Central memory CD8-positive, alpha-beta T cell (primary cell): ENCODE data around the gene NR0B2.
"Not testable (repeated sequence)": the region's sequence is repeated elsewhere in the genome, so short reads cannot be mapped to it uniquely, and the experiment has no call there.

Source experiments
- ATAC-seq: fragments of 150-1000 bp; cut with Tn5 transposase; replicated peaks from 2 replicates; pipeline ENCODE4 v1.10.0; 2022; ENCODE audit warnings: mild to moderate bottlenecking, moderate FRiP score, moderate number of reproducible peaks; ENCODE audit not compliant: poor library complexity, severe bottlenecking; ENCODE audit errors: extremely low read depth
- DNase-seq, 2 donors: peaks; one replicate each; pipeline ENCODE4 v3.0.0; 2021; ENCODE audit warnings: low spot score in 2 of 2
- H3K27ac Mint-ChIP-seq: one replicate; pipeline ENCODE4 v1.8.0; 2022; ENCODE audit warnings: low read depth, mild to moderate bottlenecking, moderate library complexity, mixed read lengths
- H3K27me3 Mint-ChIP-seq: one replicate; pipeline ENCODE4 v1.8.0; 2022; ENCODE audit warnings: mixed read lengths
- H3K36me3 Mint-ChIP-seq: one replicate; pipeline ENCODE4 v1.8.0; 2022; ENCODE audit warnings: mild to moderate bottlenecking, moderate library complexity, mixed read lengths; ENCODE audit not compliant: insufficient read depth
- H3K4me1 Mint-ChIP-seq: one replicate; pipeline ENCODE4 v1.8.0; 2022; ENCODE audit warnings: mixed read lengths
- H3K4me3 Mint-ChIP-seq: one replicate; pipeline ENCODE4 v1.8.0; 2022; ENCODE audit warnings: mild to moderate bottlenecking, moderate library complexity, mixed read lengths
- H3K9me3 Mint-ChIP-seq: one replicate; pipeline ENCODE4 v1.8.0; 2022; ENCODE audit warnings: mixed read lengths

Gene NR0B2

DNA sequence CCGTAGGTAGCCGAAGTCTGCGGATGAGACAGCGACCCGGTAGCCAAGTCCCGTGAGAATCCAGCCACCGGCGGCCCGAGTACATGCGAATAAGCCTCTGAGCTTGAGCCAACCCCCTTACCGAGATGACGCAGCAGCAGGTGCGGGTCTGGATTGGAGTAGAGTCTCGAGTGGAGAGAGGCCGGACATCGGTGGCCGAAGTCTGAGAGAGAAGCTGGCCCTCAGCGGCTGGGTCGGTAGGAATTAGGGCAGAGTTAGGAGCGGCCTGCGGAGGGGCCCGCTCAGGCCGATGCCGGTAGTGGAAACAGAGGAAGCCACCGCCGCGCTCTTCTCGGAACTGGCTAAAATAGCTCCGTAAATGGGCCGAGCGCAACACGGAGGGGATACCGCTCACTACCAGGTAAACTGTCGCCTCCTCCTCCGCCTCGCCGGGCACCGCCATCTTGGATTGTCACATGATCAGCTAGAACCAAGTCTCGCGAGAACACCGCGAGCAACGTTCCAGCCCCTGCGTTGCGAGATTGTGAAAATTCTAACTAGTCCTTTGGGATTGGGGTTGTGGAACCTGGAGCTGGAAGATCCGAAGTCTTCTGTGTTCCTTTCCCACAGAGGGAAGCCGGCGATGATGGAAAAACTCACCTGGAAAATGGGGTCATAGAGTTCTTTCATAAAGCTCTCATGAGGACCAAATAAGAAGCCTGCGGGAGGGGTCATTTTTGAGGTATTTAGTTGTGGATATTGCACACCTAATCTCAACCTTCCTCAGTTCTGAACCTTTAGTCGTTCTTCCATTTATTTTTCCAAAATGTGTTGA, 13.6 kb downstream of the NR0B2 start, which contains the start of gene GPATCH3:
TSS of gene GPATCH3 (minus strand) at position 467 of the 814 bp plus-strand sequence. CDS start at position 442, 25 bp downstream.
- no peaks in the 10 kb centered on the region for H3K27me3 Mint-ChIP-seq
- DNase-seq (peak; percentile 78 to 80), ATAC-seq (peak; percentile 89)
- H3K27ac Mint-ChIP-seq, result peak within 1 kb of the TSS; percentile 99
- no peaks in the 10 kb centered on the region for H3K9me3 Mint-ChIP-seq
- peaks cover 41% of the 10 kb centered on the region for H3K36me3 Mint-ChIP-seq
- peak within 1 kb of the TSS; percentile 88 for H3K4me3 Mint-ChIP-seq
- H3K4me1 Mint-ChIP-seq, result peaks cover 32% of the 10 kb centered on the region

GRCh38 chr1:26897351-26897750, 16.4 kb downstream of the NR0B2 start:
- Mint-ChIP-seq H3K27me3 (no peaks in the 10 kb centered on the region), H3K36me3 (peaks cover 58% of the 10 kb centered on the region), H3K4me1 (peaks cover 30% of the 10 kb centered on the region), H3K27ac (no peak overlapping the region), H3K9me3 (no peaks in the 10 kb centered on the region), H3K4me3 (no peak overlapping the region)
- DNase-seq (no peak), ATAC-seq (no peak)

- Mint-ChIP-seq H3K4me1 (peaks cover 19% of the 10 kb centered on the region), H3K27ac (no peak overlapping the region), H3K9me3 (no peaks in the 10 kb centered on the region), H3K36me3 (peaks cover 56% of the 10 kb centered on the region), H3K4me3 (no peak overlapping the region), H3K27me3 (no peaks in the 10 kb centered on the region)
- no peak for DNase-seq
- ATAC-seq, result no peak
These were observed 19.5 kb downstream of the NR0B2 start for GRCh38 chr1:26894263-26894662.

DNA sequence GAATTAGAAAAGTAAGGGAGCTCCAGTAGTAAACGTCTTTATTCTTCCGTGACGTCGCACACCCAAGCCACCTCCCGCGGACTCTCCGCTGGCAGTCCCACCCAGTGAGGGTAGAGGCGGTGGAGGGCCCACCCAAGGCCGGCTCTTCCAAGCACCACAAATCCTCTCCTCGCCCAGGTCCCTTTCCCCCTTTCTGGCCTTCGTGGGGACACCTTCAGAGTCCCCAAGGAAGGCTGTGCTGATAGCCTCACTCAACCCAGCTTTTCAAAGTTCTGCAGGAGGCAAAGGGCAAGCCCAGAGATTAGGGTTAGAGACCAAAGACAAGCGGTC, 23.3 kb downstream of the NR0B2 start:
- Mint-ChIP-seq H3K27ac (peak overlapping the region; percentile 92), H3K27me3 (no peaks in the 10 kb centered on the region), H3K9me3 (no peaks in the 10 kb centered on the region), H3K36me3 (peaks cover 66% of the 10 kb centered on the region), H3K4me1 (peaks cover 25% of the 10 kb centered on the region), H3K4me3 (peak overlapping the region; percentile 96)
- DNase-seq (no peak), ATAC-seq (peak; percentile 26)

GRCh38 chr1:26889551-26890466, 24.0 kb downstream of the NR0B2 start, which contains the start of gene GPN2:
TSS of gene GPN2 (minus strand) at chr1:26890283. CDS start at chr1:26890096, 187 bp downstream.
- H3K4me3 Mint-ChIP-seq, result peak within 1 kb of the TSS; percentile 96
- peak within 1 kb of the TSS; percentile 92 for H3K27ac Mint-ChIP-seq
- H3K4me1 Mint-ChIP-seq, result peaks cover 29% of the 10 kb centered on the region
- H3K36me3 Mint-ChIP-seq, result peaks cover 68% of the 10 kb centered on the region
- no peaks in the 10 kb centered on the region for H3K27me3 Mint-ChIP-seq
- ATAC-seq (peak; percentile 94), DNase-seq (peak; percentile 53 to 58)
- H3K9me3 Mint-ChIP-seq, result no peaks in the 10 kb centered on the region

- H3K4me1 Mint-ChIP-seq, result peaks cover 37% of the 10 kb centered on the region
- DNase-seq (no peak), ATAC-seq (no peak)
- H3K27me3 Mint-ChIP-seq, result no peaks in the 10 kb centered on the region
- no peaks in the 10 kb centered on the region for H3K9me3 Mint-ChIP-seq
- H3K4me3 Mint-ChIP-seq, result peak overlapping the region; percentile 96
- H3K36me3 Mint-ChIP-seq, result peaks cover 74% of the 10 kb centered on the region
- H3K27ac Mint-ChIP-seq, result peak overlapping the region; percentile 92
These were observed 25.5 kb downstream of the NR0B2 start for GRCh38 chr1:26888231-26888630.

GRCh38 chr1:26887125-26887524, 26.6 kb downstream of the NR0B2 start:
- Mint-ChIP-seq H3K4me3 (no peak overlapping the region), H3K36me3 (peaks cover 72% of the 10 kb centered on the region), H3K4me1 (peaks cover 37% of the 10 kb centered on the region), H3K9me3 (no peaks in the 10 kb centered on the region), H3K27me3 (no peaks in the 10 kb centered on the region), H3K27ac (no peak overlapping the region)
- DNase-seq (no peak), ATAC-seq (no peak)

- no peak for ATAC-seq
- no peaks in the 10 kb centered on the region for H3K9me3 Mint-ChIP-seq
- H3K36me3 Mint-ChIP-seq, result peaks cover 67% of the 10 kb centered on the region
- no peak overlapping the region for H3K4me3 Mint-ChIP-seq
- H3K27ac Mint-ChIP-seq, result no peak overlapping the region
- no peaks in the 10 kb centered on the region for H3K27me3 Mint-ChIP-seq
- no peak for DNase-seq
- H3K4me1 Mint-ChIP-seq, result peaks cover 16% of the 10 kb centered on the region
These were observed 30.9 kb downstream of the NR0B2 start for GRCh38 chr1:26882696-26883463.

DNA sequence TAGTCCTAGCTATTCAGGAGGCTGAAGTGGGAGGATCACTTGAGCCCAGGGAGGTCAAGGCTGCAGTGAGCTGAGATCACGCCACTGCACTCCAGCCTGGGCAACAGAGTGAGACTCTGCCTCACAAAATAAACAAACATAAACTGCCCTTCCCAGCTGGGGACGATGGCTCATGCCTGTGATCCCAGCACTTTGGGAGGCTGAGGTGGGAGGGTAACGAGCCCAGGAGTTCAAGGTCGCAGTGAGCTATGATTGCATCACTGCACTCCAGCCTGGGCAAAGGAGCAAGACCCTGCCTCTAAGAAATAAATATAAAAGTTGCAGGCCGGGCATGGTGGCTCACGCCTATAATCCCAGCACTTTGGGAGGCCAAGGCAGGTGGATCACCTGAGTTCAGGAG, 32.2 kb downstream of the NR0B2 start:
- not testable (repeated sequence) for ATAC-seq, H3K4me3 Mint-ChIP-seq, H3K9me3 Mint-ChIP-seq, H3K27me3 Mint-ChIP-seq, H3K27ac Mint-ChIP-seq, DNase-seq
- Mint-ChIP-seq H3K4me1 (peaks cover 12% of the 10 kb centered on the region), H3K36me3 (peaks cover 56% of the 10 kb centered on the region)

- Mint-ChIP-seq H3K9me3 (no peaks in the 10 kb centered on the region), H3K4me1 (peaks cover 8% of the 10 kb centered on the region), H3K27ac (no peak overlapping the region), H3K4me3 (no peak overlapping the region), H3K36me3 (peaks cover 43% of the 10 kb centered on the region), H3K27me3 (no peaks in the 10 kb centered on the region)
- ATAC-seq (no peak), DNase-seq (no peak)
These were observed 34.0 kb downstream of the NR0B2 start for GRCh38 chr1:26879793-26880192.

- Mint-ChIP-seq H3K36me3 (peaks cover 24% of the 10 kb centered on the region), H3K27me3 (no peaks in the 10 kb centered on the region), H3K27ac (no peak overlapping the region), H3K9me3 (no peaks in the 10 kb centered on the region), H3K4me3 (no peak overlapping the region), H3K4me1 (no peaks in the 10 kb centered on the region)
- ATAC-seq (no peak), DNase-seq (no peak)
These were observed 36.4 kb downstream of the NR0B2 start for GRCh38 chr1:26877326-26877725.

GRCh38 chr1:26874896-26875295, 38.9 kb downstream of the NR0B2 start:
- DNase-seq (no peak), ATAC-seq (no peak)
- H3K9me3 Mint-ChIP-seq, result no peaks in the 10 kb centered on the region
- no peaks in the 10 kb centered on the region for H3K4me1 Mint-ChIP-seq
- H3K36me3 Mint-ChIP-seq, result peaks cover 8% of the 10 kb centered on the region
- no peak overlapping the region for H3K27ac Mint-ChIP-seq
- no peaks in the 10 kb centered on the region for H3K27me3 Mint-ChIP-seq
- H3K4me3 Mint-ChIP-seq, result no peak overlapping the region
